NCI-H69 (cell line): ENCODE results near the gene SCUBE3.

Source experiments
- DNase-seq: peaks from one replicate; lab custom pipeline; 2025; lab: John Stamatoyannopoulos, UW

SCUBE3 gene

GRCh38 chr6:35181308-35181932 lies 32.3 kb upstream of the SCUBE3 start:
- peak; percentile 22 for DNase-seq

GRCh38 chr6:35181933-35182612 lies 31.7 kb upstream of the SCUBE3 start:
- peak; percentile 91 for DNase-seq

DNA sequence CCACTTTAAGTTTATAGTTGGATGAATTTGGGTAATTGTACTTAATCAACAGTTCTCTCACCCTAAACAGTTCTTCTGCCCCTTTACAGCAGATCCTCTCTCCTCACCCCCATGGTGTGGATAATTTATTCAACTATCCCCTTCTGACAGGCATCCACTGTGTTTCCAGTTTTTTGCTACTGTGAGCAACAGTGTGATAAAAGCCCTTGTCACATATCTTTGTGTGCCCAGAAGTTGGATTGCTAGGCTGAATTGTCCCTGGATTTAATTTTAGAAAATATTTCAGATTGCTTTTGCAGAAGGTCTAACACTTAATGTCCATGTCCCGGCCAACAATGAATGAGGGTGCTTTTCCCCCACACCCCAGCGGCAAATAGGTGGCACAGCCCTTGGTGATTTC lies 30.5 kb upstream of the SCUBE3 start:
- no peak for DNase-seq

GRCh38 chr6:35183935-35184334 lies 29.8 kb upstream of the SCUBE3 start:
- no peak for DNase-seq

DNA sequence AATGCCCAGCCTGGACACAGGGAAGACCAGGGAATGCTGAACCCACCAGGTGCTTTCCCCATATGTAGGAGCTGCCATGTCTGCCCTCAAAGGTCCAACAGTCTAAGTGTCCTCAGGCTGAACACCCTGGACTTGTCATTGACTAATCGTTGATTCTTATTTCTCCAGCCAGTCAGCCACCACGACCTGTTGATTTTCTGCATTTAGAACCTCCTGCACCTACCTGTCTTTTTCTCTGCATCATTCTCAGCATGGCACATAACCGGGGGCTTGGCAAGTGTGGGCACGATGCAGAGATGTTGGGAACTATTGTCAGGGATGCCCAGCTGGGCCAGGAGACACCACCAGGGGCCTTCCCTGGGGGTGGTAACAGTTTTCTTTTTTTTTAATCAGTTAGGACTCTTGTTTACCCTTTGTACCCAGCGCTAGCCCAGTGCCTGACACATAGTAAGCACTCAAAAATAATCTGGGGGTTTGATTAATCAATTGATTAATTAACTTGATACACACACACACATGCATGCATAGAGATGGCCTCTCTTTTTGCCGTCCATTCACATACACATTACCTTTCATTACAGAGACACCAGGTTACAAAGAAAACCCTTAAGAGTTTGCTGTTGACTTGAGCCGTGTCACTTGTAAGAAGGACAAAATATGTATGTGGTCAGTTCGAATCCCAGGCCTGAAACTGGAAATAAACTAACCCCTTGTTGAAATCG lies 29.0 kb upstream of the SCUBE3 start:
- DNase-seq: peak; percentile 39

DNA sequence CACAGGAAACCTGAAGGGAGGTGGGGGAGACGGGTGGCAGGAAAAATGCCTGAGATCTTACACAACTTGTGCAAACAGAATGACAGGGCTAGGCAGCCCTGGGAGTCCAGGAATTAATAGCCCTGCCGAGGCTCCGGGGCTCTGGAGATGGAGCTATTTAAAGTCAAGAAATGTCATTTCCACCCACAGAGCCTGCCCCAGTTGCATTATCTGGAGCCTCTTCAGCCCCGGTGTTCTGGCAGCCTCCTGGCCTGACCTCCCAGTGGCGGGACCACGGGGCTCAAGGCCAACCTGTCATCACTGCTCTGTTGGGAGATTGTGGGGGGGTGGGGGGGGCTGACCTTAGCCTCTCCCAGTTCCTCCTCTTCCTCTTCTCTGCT lies 28.5 kb upstream of the SCUBE3 start:
- peak; percentile 66 for DNase-seq

DNA sequence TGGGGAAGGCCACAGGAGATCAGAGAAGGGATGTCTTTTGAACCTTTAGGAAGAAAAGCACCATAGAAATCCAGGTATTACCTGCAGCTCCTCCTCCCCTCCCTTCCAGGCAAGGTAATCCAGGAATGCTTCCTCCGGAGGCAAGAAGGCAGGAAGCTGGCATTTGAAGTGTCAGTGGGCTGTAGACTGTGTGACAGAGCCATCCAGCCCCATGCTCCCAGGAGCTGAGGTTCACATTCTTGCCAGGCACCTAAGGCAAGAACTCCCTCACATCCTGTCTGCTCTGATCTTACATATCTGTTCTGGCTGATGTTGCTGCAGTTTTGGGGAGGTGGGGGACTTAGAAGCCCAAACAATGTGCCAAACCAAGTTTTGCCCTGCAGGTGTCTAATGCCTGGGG lies 27.8 kb upstream of the SCUBE3 start:
- DNase-seq: peak; percentile 27

GRCh38 chr6:35186571-35186970 lies 27.2 kb upstream of the SCUBE3 start:
- no peak for DNase-seq

- peak; percentile 55 for DNase-seq
These were observed 24.9 kb upstream of the SCUBE3 start for GRCh38 chr6:35188886-35189285.

GRCh38 chr6:35190306-35190705 lies 23.4 kb upstream of the SCUBE3 start:
- DNase-seq: no peak

DNA sequence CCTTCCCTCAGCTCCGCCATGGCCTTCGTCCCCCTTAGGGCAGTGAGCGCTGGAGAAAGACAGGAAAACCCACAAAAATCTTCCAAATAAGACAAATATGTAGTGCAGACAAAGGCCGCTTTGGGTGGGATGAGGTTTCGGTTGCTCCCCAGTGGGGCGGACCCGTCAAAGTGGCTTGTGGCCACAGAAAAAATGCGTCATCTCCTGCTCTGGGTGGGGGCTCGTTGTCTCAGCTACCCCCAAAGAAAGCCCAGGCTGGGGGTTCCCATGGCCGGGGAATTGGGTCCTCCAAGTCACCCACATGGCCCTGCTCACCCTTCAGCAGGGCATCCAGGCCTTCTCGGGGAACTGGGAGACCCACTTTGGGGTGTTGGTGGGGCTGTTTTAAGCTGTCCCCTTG lies 21.9 kb upstream of the SCUBE3 start:
- DNase-seq: no peak

- no peak for DNase-seq
These were observed 21.4 kb upstream of the SCUBE3 start for GRCh38 chr6:35192301-35192860.

GRCh38 chr6:35194390-35194789 lies 19.4 kb upstream of the SCUBE3 start:
- DNase-seq: no peak

DNA sequence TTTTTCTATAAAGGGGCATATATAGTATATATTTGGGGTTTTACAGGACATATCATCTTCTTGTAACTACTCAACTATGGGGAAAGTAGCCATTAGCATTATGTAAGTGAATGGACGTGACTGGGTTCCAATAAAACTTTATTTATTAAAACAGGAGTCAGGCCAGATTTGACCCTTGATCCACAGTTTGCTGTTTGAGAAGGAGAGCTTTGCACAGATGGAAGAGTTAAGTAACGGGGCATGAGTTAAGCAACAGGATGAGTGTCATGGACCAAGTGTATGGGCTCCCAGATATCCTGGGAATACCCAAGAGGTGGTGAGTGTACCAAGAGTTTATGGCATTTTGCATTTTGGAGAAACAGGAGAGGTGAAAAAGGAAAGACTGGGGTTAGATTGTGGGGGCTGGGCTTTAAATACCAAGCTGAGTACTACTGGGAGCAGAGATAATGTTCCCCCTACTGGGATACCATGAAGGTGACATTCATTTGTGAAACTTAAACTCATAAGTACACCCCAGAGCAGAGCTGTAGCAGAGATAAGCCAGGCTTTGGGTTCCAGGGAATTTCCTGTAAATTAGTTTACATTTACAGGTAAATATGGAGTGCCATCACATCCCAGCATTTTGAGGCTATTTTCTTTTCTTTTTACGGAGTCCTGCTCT lies 18.5 kb upstream of the SCUBE3 start:
- DNase-seq: no peak

DNA sequence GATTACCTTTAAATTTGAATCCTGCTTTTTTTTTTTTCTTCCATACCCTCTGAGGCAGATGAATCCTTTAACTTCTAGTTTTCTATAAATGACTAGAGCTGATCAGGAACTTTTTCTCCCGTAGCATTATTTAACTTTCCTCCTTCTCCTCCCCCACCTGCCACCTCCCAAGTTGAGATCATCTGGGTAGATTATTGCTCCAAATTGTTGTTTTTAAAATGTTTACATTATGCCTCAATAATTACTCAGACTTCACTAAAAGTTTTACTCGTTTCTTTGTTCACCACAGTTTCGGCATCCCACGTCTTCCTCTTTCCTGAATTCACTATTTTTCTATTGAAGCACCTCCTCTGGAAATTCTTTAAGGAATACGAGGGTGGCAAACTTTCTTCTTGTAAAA lies 16.6 kb upstream of the SCUBE3 start:
- no peak for DNase-seq

DNA sequence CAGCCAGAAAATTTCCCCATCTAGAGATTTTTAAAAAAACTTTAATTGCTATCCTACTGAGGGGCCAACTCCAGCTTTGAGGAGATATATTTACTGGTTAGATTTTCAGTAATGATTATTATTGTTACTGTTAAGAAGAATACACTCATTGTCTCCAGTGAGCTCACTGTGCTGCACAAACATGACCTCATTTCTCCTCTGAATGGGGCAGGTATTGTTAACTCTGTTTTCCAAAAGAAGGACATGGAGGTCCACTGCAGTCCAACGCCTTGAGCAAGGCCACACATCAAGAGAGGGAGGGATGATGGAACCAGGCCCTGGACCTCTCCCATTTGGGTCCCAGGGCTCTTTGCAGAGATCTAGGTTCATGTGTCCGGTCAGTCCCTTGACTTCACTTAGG lies 13.9 kb upstream of the SCUBE3 start:
- DNase-seq: no peak

DNA sequence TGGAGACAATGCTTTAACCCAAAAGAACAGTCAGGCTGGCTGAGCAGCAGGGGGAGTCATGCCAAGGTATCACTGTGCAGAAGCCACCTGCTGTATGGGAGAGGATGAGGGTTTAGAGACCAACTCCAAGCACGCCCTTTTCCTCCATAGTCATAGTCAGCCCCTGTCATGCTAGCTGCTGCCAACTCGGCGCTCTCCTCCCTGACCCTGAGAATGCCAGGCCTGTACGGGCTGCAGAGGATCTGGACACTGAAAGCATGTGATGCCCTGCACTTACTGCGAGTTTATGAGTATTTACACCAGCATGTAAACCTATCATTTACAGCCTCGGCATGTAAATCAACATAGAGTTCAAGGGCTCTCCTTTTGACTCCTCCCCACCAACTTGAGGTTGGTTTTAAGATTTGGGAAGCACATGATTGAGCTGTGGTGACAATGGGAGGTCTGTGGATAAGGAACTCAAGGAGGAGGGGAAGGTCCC lies 11.7 kb upstream of the SCUBE3 start:
- peak; percentile 35 for DNase-seq

DNA sequence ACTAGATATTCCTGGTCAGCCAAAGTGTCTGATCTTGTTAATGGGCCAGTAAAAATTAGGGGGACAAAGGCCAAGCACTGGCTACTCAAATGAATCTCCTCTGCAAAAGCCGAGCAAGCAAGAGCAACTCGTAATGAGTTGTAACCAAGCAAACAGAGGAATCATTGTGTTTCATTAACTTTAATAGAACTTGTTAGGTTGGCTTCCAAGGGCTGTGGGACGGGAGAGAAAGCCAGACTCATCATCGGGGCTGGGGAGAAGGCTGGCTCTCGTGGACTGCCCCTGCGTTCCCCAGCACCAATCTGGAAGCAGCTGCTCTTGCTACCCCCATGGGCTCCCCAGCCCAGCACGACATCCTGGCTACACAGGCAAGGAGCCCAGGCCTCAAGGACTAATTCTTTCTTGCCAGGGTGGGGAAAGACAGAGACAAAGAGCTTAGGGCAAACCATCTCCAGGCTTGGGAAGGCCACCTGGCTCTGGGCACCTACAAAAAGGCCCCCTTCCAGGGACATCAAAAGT lies 10.5 kb upstream of the SCUBE3 start:
- no peak for DNase-seq

DNA sequence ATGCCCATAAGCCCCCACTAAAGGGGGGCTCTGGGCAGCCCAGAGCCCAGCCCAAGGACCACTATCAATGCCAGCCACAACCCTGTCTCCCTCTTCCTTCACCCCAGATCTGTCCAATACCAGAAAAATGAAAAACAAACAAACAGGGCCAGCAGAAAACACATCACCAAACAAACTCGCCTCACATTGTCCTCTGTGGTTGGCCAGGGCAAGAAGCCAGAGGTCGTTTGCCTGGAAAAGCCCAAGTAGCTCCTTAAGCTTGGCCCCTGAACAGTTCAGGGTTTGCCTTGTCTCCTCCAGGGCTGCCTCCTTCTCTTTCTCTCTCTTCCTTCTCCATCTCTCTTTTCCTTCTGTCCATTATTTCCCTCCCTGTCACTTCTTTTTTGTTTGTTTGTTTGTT lies 10.1 kb upstream of the SCUBE3 start:
- no peak for DNase-seq

DNA sequence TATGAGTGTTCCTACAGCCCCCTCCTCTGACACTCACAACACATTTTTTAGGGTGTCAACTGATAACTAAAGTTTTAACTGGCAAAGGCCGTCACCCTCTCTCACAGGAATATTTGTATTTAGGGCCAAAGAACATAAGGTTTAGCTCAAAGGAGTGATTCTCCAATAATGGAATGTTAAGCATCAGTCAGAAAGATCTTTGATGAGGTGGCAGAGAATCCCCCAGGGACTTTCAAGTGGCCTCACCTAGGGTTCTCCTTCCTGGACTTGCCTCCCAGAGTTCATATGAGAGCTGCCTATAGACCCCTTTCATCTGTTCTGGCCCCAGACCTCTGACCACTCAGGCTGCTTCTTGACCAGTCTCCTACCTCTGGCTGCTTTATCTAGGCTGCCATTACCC lies 7.4 kb upstream of the SCUBE3 start:
- DNase-seq: no peak

DNA sequence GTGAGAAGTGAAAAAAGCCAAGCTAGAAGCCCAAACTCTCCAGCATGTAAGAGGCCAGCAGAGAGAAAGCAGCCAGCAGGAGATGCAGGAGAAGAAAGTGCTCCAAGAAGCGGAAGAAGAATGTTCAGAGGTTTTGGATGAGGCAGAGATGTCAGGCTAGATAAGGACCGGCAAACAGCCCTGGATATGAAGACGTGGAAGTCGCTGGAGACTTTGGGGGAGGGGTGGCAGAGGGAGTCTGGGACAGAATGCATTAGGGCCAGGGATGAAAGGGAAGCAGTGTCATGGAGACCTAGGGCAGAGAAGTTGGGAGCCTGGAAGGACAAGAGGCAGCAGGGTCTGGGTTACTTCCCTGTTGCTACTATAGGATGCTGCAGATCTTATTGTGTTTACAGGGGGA lies 5.3 kb upstream of the SCUBE3 start:
- DNase-seq: no peak

DNA sequence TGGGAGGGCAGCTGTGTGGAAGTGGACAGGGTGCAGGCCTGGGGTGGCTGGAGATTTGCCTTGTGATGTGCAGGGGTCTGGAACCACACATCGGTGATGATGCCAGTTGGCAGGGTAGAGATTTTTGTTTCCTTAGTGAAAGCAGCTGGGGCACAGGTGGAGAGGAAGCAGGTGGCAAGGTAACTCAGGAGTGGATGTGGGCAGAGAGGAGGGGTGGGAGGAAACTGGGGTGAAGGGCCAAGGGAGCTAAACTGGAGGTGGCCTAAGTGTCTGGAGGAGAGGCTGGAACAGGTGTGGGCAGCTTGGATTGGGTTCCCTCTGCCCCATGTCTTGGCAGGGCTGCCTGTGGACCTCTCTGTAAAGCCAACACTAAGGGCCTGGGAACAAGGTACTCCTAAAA lies 4.7 kb upstream of the SCUBE3 start:
- peak; percentile 62 for DNase-seq
